Esophagus muscularis mucosa (tissue), 4 donors: ENCODE data around the gene AMOT. TPM values are rescaled to one million over a fixed set of nuclear protein-coding genes. Genes with fewer than 3 reads are reported as not detected.

Source experiments
- DNase-seq: peaks from one replicate; pipeline ENCODE4 v3.0.0-alpha.2; 2017; ENCODE audit errors: extremely low spot score
- H3K27ac ChIP-seq, 4 donors: fragments of 200-600 bp; sonication (generic); replicated peaks in 1 of 4; 1 replicate in 3 of 4; 2 replicates in 1 of 4; pipeline ENCODE4 v1.5.1; 2016 to 2019; ENCODE audit warnings: mild to moderate bottlenecking in 1 of 4
- H3K27me3 ChIP-seq, 4 donors: fragments of 200-600 bp; sonication (generic); one replicate each; pipeline versions ENCODE4 v1.5.1 to v1.6.0; 2016 to 2019
- H3K36me3 ChIP-seq, 4 donors: fragments of 200-600 bp; sonication (generic); one replicate each; pipeline ENCODE4 v1.5.1; 2016 to 2019
- H3K4me1 ChIP-seq, 4 donors: fragments of 200-600 bp; sonication (generic); one replicate each; pipeline ENCODE4 v1.5.1; 2016 to 2019
- H3K4me3 ChIP-seq, 4 donors: fragments of 200-600 bp; sonication (generic); 1 replicate in 2 of 4; 2 replicates in 2 of 4; pipeline ENCODE4 v1.5.1; 2016 to 2019; ENCODE audit warnings: mild to moderate bottlenecking in 4 of 4, moderate library complexity in 1 of 4
- H3K9me3 ChIP-seq, 4 donors: fragments of 200-600 bp; sonication (generic); 1 replicate in 3 of 4; 2 replicates in 1 of 4; pipeline ENCODE4 v1.5.1; 2016 to 2019
- EP300 ChIP-seq: sonication (generic); formaldehyde crosslinking; IDR thresholded peaks from one replicate; pipeline ENCODE4 v1.6.1; 2017; ENCODE audit warnings: antibody characterized with exemption
- POLR2A ChIP-seq: fragments of 450-650 bp; IDR thresholded peaks from one replicate; pipeline ENCODE4 v1.6.1; 2017; ENCODE audit warnings: antibody characterized with exemption, moderate library complexity, mild to moderate bottlenecking, low read depth
- POLR2AphosphoS5 ChIP-seq, 2 donors: sonication (generic); formaldehyde crosslinking; IDR thresholded peaks; one replicate each; pipeline ENCODE4 v1.6.1; 2017; ENCODE audit warnings: antibody characterized with exemption in 2 of 2
- WGBS: methylation state at CpG from one replicate; pipeline ENCODE4 v1.1.5; 2018; 5-methylcytosine and 5-hydroxymethylcytosine counted together
- intact Hi-C: fragments of 100-400 bp; cut with DNase I; formaldehyde crosslinking; loops from one replicate; pipeline ENCODE4 v1.15.1; 2023
- total RNA-seq, 4 donors: library from RNA; depleted of rRNA; stranded (reverse); fragments of >200 nt; gene quantifications; one replicate each; pipeline versions ENCODE4 v1.1.0 to v1.2.1, GENCODE V29; 2016
- TF ChIP-seq, protein P1 (sequence below), 3 experiments: fragments of 200-600 bp in 2 of 3; fragments of 450-650 bp in 1 of 3; sonication (generic) in 2 of 3; IDR thresholded peaks; one replicate each; pipeline ENCODE4 v1.5.1; 2017 to 2019; ENCODE audit warnings: antibody characterized with exemption in 3 of 3, mild to moderate bottlenecking in 2 of 3, moderate library complexity in 1 of 3

The AMOT gene
- total RNA-seq, 4 donors from 2014 or later, result 4.5 to 11.1 (median 9.2) TPM

DNA sequence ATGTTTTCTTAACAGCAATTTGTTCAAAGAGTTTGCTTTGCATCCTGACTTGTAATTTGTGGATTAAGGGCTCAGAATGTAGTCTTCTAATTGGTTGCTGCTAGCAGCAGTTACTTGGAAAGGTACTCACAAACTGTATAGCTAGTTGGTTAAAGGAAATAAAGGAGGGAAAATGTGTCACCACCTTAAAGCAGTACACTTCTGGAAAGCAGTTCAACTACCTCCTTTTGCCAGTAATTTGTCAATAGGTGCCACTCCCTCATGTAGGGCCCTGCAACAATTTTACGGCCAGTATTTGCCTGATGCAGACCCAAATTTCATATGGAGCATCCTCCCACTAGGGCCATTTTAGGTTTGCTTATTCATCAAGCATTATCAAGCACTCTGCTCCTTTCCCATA lies 20.8 kb downstream of the AMOT start:
- Histone ChIP-seq H3K27ac (no peak overlapping the region), H3K4me1 (peaks cover 0 to 28% (median 19%) of the 10 kb centered on the region in 4 donors), H3K27me3 (no peaks in the 10 kb centered on the region), H3K9me3 (no peaks in the 10 kb centered on the region), H3K4me3 (no peak overlapping the region), H3K36me3 (peaks cover 0 to 7% (median 0%) of the 10 kb centered on the region in 4 donors)
- no peak for DNase-seq
- TF ChIP-seq EP300, result no peak
- TF ChIP-seq, protein P1, sequence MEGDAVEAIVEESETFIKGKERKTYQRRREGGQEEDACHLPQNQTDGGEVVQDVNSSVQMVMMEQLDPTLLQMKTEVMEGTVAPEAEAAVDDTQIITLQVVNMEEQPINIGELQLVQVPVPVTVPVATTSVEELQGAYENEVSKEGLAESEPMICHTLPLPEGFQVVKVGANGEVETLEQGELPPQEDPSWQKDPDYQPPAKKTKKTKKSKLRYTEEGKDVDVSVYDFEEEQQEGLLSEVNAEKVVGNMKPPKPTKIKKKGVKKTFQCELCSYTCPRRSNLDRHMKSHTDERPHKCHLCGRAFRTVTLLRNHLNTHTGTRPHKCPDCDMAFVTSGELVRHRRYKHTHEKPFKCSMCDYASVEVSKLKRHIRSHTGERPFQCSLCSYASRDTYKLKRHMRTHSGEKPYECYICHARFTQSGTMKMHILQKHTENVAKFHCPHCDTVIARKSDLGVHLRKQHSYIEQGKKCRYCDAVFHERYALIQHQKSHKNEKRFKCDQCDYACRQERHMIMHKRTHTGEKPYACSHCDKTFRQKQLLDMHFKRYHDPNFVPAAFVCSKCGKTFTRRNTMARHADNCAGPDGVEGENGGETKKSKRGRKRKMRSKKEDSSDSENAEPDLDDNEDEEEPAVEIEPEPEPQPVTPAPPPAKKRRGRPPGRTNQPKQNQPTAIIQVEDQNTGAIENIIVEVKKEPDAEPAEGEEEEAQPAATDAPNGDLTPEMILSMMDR (IDR thresholded peaks at IDR 0.05), result no peak
- no peak for TF ChIP-seq POLR2A
- TF ChIP-seq POLR2AphosphoS5 (IDR thresholded peaks at IDR 0.05), result no peak
- intact Hi-C loops, result no loop called here
- 78% methylated on average over 1 of the region's 1 CpG for WGBS

DNA sequence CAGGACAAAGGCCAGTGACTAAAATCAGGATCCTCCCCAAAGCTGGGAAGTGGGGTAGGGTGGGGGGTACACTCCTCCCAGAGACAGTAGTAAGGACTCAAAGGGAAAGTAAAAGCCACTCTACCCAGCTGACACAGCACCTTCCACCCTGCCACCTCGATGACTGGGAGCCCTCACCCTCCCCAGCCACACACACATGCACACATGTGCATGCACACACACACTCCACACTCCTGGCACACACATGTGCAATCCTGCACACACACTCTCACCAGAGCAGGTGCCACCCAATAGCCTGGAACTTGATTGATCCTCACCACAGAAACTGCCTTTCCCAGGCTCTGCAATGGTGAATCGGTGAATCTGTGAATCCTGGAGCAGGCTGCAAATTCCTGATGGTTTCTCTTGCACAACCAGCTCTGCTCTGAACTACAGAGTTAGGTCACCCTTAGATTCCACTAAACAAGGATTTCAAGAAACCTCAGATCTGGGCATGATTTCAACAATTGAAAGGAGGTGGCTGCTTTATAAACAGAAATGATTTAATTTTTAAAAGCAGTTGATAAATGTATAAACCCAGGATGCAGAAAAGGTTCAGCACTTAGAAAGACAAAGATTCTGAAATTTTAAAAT lies 21.5 kb downstream of the AMOT start:
- intact Hi-C loops, result no loop called here
- DNase-seq, result no peak
- H3K27ac ChIP-seq, result no peak overlapping the region
- peaks cover 0 to 28% (median 19%) of the 10 kb centered on the region in 4 donors for H3K4me1 ChIP-seq
- H3K36me3 ChIP-seq, result peaks cover 0 to 7% (median 0%) of the 10 kb centered on the region in 4 donors
- no peaks in the 10 kb centered on the region for H3K27me3 ChIP-seq
- H3K4me3 ChIP-seq, result no peak overlapping the region
- 50% methylated on average over 2 of the region's 2 CpGs for WGBS
- TF ChIP-seq POLR2A (no peak), POLR2AphosphoS5 (IDR thresholded peaks at IDR 0.05) (no peak), EP300 (no peak)
- TF ChIP-seq, protein P1 (IDR thresholded peaks at IDR 0.05), result no peak
- no peaks in the 10 kb centered on the region for H3K9me3 ChIP-seq

DNA sequence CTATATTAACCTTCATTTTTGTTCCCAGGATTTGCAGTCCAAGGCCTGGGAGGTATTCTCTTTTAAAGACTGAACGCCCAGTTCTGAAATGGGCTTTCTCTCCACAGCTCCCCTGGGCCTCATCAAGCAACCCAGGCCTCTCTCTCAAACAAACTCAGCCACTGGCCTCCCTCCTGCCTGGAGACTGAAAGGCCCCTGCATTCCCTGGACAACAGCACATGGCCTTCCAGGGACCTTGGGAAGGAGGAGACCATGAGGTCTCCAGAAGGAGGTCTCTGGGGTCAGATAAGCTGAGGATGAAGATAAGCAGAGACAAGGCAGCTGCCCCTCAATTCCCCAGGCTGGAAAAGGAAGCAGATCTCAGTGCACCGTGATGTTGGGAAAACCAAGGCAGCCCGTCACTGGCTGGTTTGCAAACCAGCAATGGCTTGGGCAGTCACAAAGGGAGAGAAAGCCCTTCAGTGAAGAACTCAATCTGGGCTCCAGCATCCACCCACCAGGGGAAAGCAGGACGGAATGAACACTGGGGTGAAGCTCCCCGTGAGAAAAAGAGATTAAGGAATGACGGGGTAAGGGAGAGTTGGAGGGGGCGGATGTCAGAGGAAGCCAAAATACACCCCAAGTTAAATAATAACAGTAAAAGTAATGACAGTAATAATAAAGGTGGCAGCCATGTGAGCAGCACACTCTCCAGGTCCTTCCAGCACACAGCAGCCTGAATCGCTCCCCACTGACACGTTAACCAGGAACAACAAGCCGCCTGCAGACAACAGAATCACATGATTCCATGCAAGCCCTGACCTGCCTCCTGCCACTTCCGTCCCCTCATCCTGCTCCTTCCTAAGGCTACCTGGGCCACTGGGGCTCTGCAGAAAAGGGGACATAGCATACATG lies 22.3 kb downstream of the AMOT start:
- DNase-seq, result no peak
- Histone ChIP-seq H3K27ac (no peak overlapping the region), H3K27me3 (no peaks in the 10 kb centered on the region), H3K4me3 (no peak overlapping the region), H3K9me3 (no peaks in the 10 kb centered on the region), H3K36me3 (peaks cover 0 to 7% (median 0%) of the 10 kb centered on the region in 4 donors), H3K4me1 (peaks cover 0 to 28% (median 19%) of the 10 kb centered on the region in 4 donors)
- no peak for TF ChIP-seq EP300
- intact Hi-C loops, result no loop called here
- 58% methylated on average over 11 of the region's 11 CpGs for WGBS

DNA sequence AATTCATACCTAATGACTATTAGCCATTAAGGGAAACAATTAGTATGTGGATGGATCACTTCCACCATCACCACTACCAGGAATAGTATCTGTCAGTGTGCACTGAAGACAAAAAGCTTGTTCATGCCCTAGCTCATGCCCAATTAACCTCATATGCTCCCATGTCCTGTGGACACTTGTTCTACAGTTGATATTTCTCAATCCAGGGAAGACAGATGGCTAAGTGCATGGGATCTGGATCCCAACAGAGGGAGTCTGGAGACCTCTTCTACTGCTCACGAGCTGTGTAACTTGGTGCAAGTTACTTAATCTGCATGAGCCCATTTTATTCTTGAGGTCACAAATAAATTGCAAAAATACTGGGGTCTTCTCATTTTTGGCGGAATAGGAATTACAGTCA lies 23.7 kb downstream of the AMOT start:
- no peak overlapping the region for H3K27ac ChIP-seq
- no peak for DNase-seq
- H3K4me1 ChIP-seq, result peaks cover 0 to 28% (median 19%) of the 10 kb centered on the region in 4 donors
- intact Hi-C loops, result no loop called here
- H3K27me3 ChIP-seq, result no peaks in the 10 kb centered on the region
- TF ChIP-seq POLR2A (no peak), POLR2AphosphoS5 (IDR thresholded peaks at IDR 0.05) (no peak)
- H3K36me3 ChIP-seq, result peaks cover 0 to 7% (median 0%) of the 10 kb centered on the region in 4 donors
- no peak overlapping the region for H3K4me3 ChIP-seq
- H3K9me3 ChIP-seq, result no peaks in the 10 kb centered on the region
- 67% methylated on average over 2 of the region's 2 CpGs for whole genome bisulfite sequencing

DNA sequence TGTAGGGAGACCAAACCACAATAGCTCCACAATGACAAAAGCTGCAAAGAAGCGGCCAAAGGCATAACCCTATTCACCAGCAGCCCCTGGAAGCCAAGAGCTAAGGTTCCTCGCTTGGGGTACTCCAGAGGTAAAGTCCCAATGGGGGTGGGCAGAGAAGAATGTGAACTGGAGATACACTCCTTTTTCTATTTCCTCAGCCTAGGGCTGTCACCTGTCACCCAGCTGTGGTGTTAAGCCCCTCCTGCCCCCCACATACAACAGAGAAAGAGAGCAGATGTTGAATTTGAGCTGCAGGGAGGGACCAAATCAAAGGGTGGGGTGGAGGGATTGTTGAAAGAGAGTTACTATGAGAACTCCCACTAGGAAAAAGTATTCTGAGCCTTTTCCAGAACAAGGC lies 26.1 kb downstream of the AMOT start:
- Histone ChIP-seq H3K4me3 (no peak overlapping the region), H3K27me3 (peaks cover 0 to 6% (median 0%) of the 10 kb centered on the region in 4 donors), H3K27ac (no peak overlapping the region), H3K4me1 (peaks cover 0 to 14% (median 10%) of the 10 kb centered on the region in 4 donors), H3K36me3 (peaks cover 0 to 10% (median 0%) of the 10 kb centered on the region in 4 donors), H3K9me3 (no peaks in the 10 kb centered on the region)
- intact Hi-C loops, result no loop called here
- WGBS, result 50% methylated on average over 2 of the region's 2 CpGs
- DNase-seq, result no peak
- TF ChIP-seq POLR2AphosphoS5 (IDR thresholded peaks at IDR 0.05) (no peak), EP300 (no peak), POLR2A (no peak)
- TF ChIP-seq, protein P1 (IDR thresholded peaks at IDR 0.05), result no peak
